ENCODE results near the gene CXCL10.
A peak's percentile ranks its signal among the peaks of the same experiment; 100 is the strongest.

CXCL10 gene

GRCh38 chr4:76003035-76003434, 20.3 kb downstream of the CXCL10 start:
- Histone ChIP-seq H3K4me2 (ENCODE audit: insufficient read depth, low read length, poor library complexity, severe bottlenecking) (no peak overlapping the region), H4K91ac (ENCODE audit: low read depth, low read length, poor library complexity) (no peak overlapping the region), H3K14ac (ENCODE audit: low read length) (no peak overlapping the region), H2BK120ac (ENCODE audit: low read depth, low read length) (no peak overlapping the region), H3K4me3 (ENCODE audit: low read length in 2 of 2) (peak overlapping the region in 1 of 2 donors; percentile 13), H3K4ac (ENCODE audit: low read length) (no peak overlapping the region), H3K27me3 (ENCODE audit: control insufficient read depth in 3 of 3, insufficient read depth in 3 of 3, low read depth in 1 of 3, low read length in 3 of 3) (peaks cover 0 to 5% (median 0%) of the 10 kb centered on the region in 3 experiments), H3K4me1 (ENCODE audit: control insufficient read depth in 2 of 2, insufficient read depth in 1 of 2, low read depth in 1 of 2, low read length in 2 of 2) (no peaks in the 10 kb centered on the region), H2AK5ac (ENCODE audit: low read depth, low read length) (no peak overlapping the region), H3K9me3 (replicated peaks in 1 of 2; ENCODE audit: control insufficient read depth in 2 of 2, insufficient read depth in 1 of 2, low read depth in 1 of 2, low read length in 2 of 2) (no peaks in the 10 kb centered on the region), H3K27ac (replicated peaks; ENCODE audit: low read length) (no peak overlapping the region), H2BK15ac (ENCODE audit: low read length) (no peak overlapping the region), H3K23ac (ENCODE audit: low read depth, low read length, poor library complexity) (no peak overlapping the region), H3K18ac (ENCODE audit: low read length) (no peak overlapping the region), H2AFZ (ENCODE audit: low read length) (no peak overlapping the region), H2BK12ac (ENCODE audit: low read length) (no peak overlapping the region), H3K79me1 (ENCODE audit: low read depth, low read length) (no peaks in the 10 kb centered on the region), H2BK5ac (ENCODE audit: low read length) (no peak overlapping the region), H4K8ac (ENCODE audit: low read depth, low read length) (no peak overlapping the region), H3K36me3 (replicated peaks in 1 of 2; ENCODE audit: control insufficient read depth in 2 of 2, insufficient read depth in 2 of 2, low read length in 2 of 2) (no peaks in the 10 kb centered on the region), H3K9ac (ENCODE audit: low read depth, low read length, poor library complexity) (no peak overlapping the region)
- DNase-seq (ENCODE audit: low spot score): no peak
- WGBS, 2 donors (ENCODE audit: extremely low coverage in 2 of 2, insufficient read length in 2 of 2, insufficient replicate concordance in 1 of 2): no CpG with 5 or more reads among the region's 2 CpGs

- Histone ChIP-seq H3K9ac (ENCODE audit: low read depth, low read length, poor library complexity) (no peak overlapping the region), H2AK5ac (ENCODE audit: low read depth, low read length) (no peak overlapping the region), H3K4me3 (ENCODE audit: low read length in 2 of 2) (no peak overlapping the region), H3K27ac (replicated peaks; ENCODE audit: low read length) (no peak overlapping the region), H3K14ac (ENCODE audit: low read length) (no peak overlapping the region), H2BK15ac (ENCODE audit: low read length) (no peak overlapping the region), H3K18ac (ENCODE audit: low read length) (no peak overlapping the region), H3K4ac (ENCODE audit: low read length) (no peak overlapping the region), H2BK12ac (ENCODE audit: low read length) (no peak overlapping the region), H2BK5ac (ENCODE audit: low read length) (no peak overlapping the region), H3K4me1 (ENCODE audit: control insufficient read depth in 2 of 2, insufficient read depth in 1 of 2, low read depth in 1 of 2, low read length in 2 of 2) (no peaks in the 10 kb centered on the region), H3K27me3 (ENCODE audit: control insufficient read depth in 3 of 3, insufficient read depth in 3 of 3, low read depth in 1 of 3, low read length in 3 of 3) (peaks cover 0 to 5% (median 0%) of the 10 kb centered on the region in 3 experiments), H3K23ac (ENCODE audit: low read depth, low read length, poor library complexity) (no peak overlapping the region), H3K79me1 (ENCODE audit: low read depth, low read length) (no peaks in the 10 kb centered on the region), H2AFZ (ENCODE audit: low read length) (no peak overlapping the region), H4K91ac (ENCODE audit: low read depth, low read length, poor library complexity) (no peak overlapping the region), H3K36me3 (replicated peaks in 1 of 2; ENCODE audit: control insufficient read depth in 2 of 2, insufficient read depth in 2 of 2, low read length in 2 of 2) (no peaks in the 10 kb centered on the region), H2BK120ac (ENCODE audit: low read depth, low read length) (no peak overlapping the region), H3K4me2 (ENCODE audit: insufficient read depth, low read length, poor library complexity, severe bottlenecking) (no peak overlapping the region), H3K9me3 (replicated peaks in 1 of 2; ENCODE audit: control insufficient read depth in 2 of 2, insufficient read depth in 1 of 2, low read depth in 1 of 2, low read length in 2 of 2) (no peaks in the 10 kb centered on the region), H4K8ac (ENCODE audit: low read depth, low read length) (no peak overlapping the region)
- DNase-seq (ENCODE audit: low spot score): no peak
- no CpG with 5 or more reads among the region's 4 CpGs for WGBS, 2 donors (ENCODE audit: extremely low coverage in 2 of 2, insufficient read length in 2 of 2, insufficient replicate concordance in 1 of 2)
Measured at GRCh38 chr4:76002176-76002575, 21.1 kb downstream of the CXCL10 start.

- H2AK5ac ChIP-seq (ENCODE audit: low read depth, low read length): no peak overlapping the region
- no peak overlapping the region for H2BK5ac ChIP-seq (ENCODE audit: low read length)
- H4K91ac ChIP-seq (ENCODE audit: low read depth, low read length, poor library complexity): no peak overlapping the region
- H2BK12ac ChIP-seq (ENCODE audit: low read length): no peak overlapping the region
- DNase-seq (ENCODE audit: low spot score): no peak
- H4K8ac ChIP-seq (ENCODE audit: low read depth, low read length): no peak overlapping the region
- H3K4me2 ChIP-seq (ENCODE audit: insufficient read depth, low read length, poor library complexity, severe bottlenecking): no peak overlapping the region
- H3K27me3 ChIP-seq (ENCODE audit: control insufficient read depth in 3 of 3, insufficient read depth in 3 of 3, low read depth in 1 of 3, low read length in 3 of 3): peaks cover 0 to 5% (median 0%) of the 10 kb centered on the region in 3 experiments
- no peak overlapping the region for H3K9ac ChIP-seq (ENCODE audit: low read depth, low read length, poor library complexity)
- no peaks in the 10 kb centered on the region for H3K36me3 ChIP-seq (replicated peaks in 1 of 2; ENCODE audit: control insufficient read depth in 2 of 2, insufficient read depth in 2 of 2, low read length in 2 of 2)
- H3K18ac ChIP-seq (ENCODE audit: low read length): no peak overlapping the region
- H3K9me3 ChIP-seq (replicated peaks in 1 of 2; ENCODE audit: control insufficient read depth in 2 of 2, insufficient read depth in 1 of 2, low read depth in 1 of 2, low read length in 2 of 2): no peaks in the 10 kb centered on the region
- WGBS, 2 donors (ENCODE audit: extremely low coverage in 2 of 2, insufficient read length in 2 of 2, insufficient replicate concordance in 1 of 2): no CpG with 5 or more reads among the region's 7 CpGs
- H2AFZ ChIP-seq (ENCODE audit: low read length): no peak overlapping the region
- H2BK120ac ChIP-seq (ENCODE audit: low read depth, low read length): no peak overlapping the region
- no peaks in the 10 kb centered on the region for H3K4me1 ChIP-seq (ENCODE audit: control insufficient read depth in 2 of 2, insufficient read depth in 1 of 2, low read depth in 1 of 2, low read length in 2 of 2)
- H3K27ac ChIP-seq (replicated peaks; ENCODE audit: low read length): no peak overlapping the region
- no peaks in the 10 kb centered on the region for H3K79me1 ChIP-seq (ENCODE audit: low read depth, low read length)
- no peak overlapping the region for H3K23ac ChIP-seq (ENCODE audit: low read depth, low read length, poor library complexity)
- H2BK15ac ChIP-seq (ENCODE audit: low read length): no peak overlapping the region
- no peak overlapping the region for H3K4ac ChIP-seq (ENCODE audit: low read length)
- no peak overlapping the region for H3K14ac ChIP-seq (ENCODE audit: low read length)
- no peak overlapping the region for H3K4me3 ChIP-seq (ENCODE audit: low read length in 2 of 2)
Measured at GRCh38 chr4:76001700-76002099, 21.6 kb downstream of the CXCL10 start.

GRCh38 chr4:76000279-76000678, 23.0 kb downstream of the CXCL10 start:
- H2AK5ac ChIP-seq (ENCODE audit: low read depth, low read length): no peak overlapping the region
- H2BK12ac ChIP-seq (ENCODE audit: low read length): no peak overlapping the region
- H3K4me2 ChIP-seq (ENCODE audit: insufficient read depth, low read length, poor library complexity, severe bottlenecking): no peak overlapping the region
- H3K27me3 ChIP-seq (ENCODE audit: control insufficient read depth in 3 of 3, insufficient read depth in 3 of 3, low read depth in 1 of 3, low read length in 3 of 3): peaks cover 0 to 5% (median 0%) of the 10 kb centered on the region in 3 experiments
- no peak overlapping the region for H3K4me3 ChIP-seq (ENCODE audit: low read length in 2 of 2)
- H3K4ac ChIP-seq (ENCODE audit: low read length): no peak overlapping the region
- no peak overlapping the region for H4K91ac ChIP-seq (ENCODE audit: low read depth, low read length, poor library complexity)
- no peak overlapping the region for H3K18ac ChIP-seq (ENCODE audit: low read length)
- no peak for DNase-seq (ENCODE audit: low spot score)
- H3K9ac ChIP-seq (ENCODE audit: low read depth, low read length, poor library complexity): no peak overlapping the region
- no peak overlapping the region for H4K8ac ChIP-seq (ENCODE audit: low read depth, low read length)
- no peaks in the 10 kb centered on the region for H3K9me3 ChIP-seq (replicated peaks in 1 of 2; ENCODE audit: control insufficient read depth in 2 of 2, insufficient read depth in 1 of 2, low read depth in 1 of 2, low read length in 2 of 2)
- H2BK5ac ChIP-seq (ENCODE audit: low read length): no peak overlapping the region
- H2BK15ac ChIP-seq (ENCODE audit: low read length): no peak overlapping the region
- no peak overlapping the region for H3K14ac ChIP-seq (ENCODE audit: low read length)
- no peaks in the 10 kb centered on the region for H3K79me1 ChIP-seq (ENCODE audit: low read depth, low read length)
- no peak overlapping the region for H2AFZ ChIP-seq (ENCODE audit: low read length)
- no peaks in the 10 kb centered on the region for H3K36me3 ChIP-seq (replicated peaks in 1 of 2; ENCODE audit: control insufficient read depth in 2 of 2, insufficient read depth in 2 of 2, low read length in 2 of 2)
- no peak overlapping the region for H3K27ac ChIP-seq (replicated peaks; ENCODE audit: low read length)
- H2BK120ac ChIP-seq (ENCODE audit: low read depth, low read length): no peak overlapping the region
- no peak overlapping the region for H3K23ac ChIP-seq (ENCODE audit: low read depth, low read length, poor library complexity)
- no CpG with 5 or more reads among the region's 1 CpG for WGBS, 2 donors (ENCODE audit: extremely low coverage in 2 of 2, insufficient read length in 2 of 2, insufficient replicate concordance in 1 of 2)
- H3K4me1 ChIP-seq (ENCODE audit: control insufficient read depth in 2 of 2, insufficient read depth in 1 of 2, low read depth in 1 of 2, low read length in 2 of 2): no peaks in the 10 kb centered on the region
